DOHH2 (cell line): ENCODE measurements around the gene VEGFA.

Experiments
- H3F3A ChIP-seq: fragments of 200-600 bp; sonication (generic), shearing (Covaris generic); 2 replicates; pipeline ENCODE4 v1.6.0; 2016; ENCODE audit warnings: antibody characterized with exemption, mild to moderate bottlenecking; ENCODE audit not compliant: control insufficient read depth, insufficient read depth
- H3K27ac ChIP-seq: fragments of 200-600 bp; sonication (generic); 2 replicates; pipeline ENCODE4 v1.5.1; 2014; ENCODE audit warnings: low read depth, mild to moderate bottlenecking, low read length, moderate library complexity
- H3K27me3 ChIP-seq: fragments of 200-600 bp; sonication (generic); 2 replicates; pipeline ENCODE4 v1.6.1; 2014; ENCODE audit warnings: mild to moderate bottlenecking, low read length, mixed read lengths; ENCODE audit not compliant: control insufficient read depth
- H3K36me3 ChIP-seq: fragments of 200-600 bp; sonication (generic); 2 replicates; pipeline ENCODE4 v1.6.1; 2014; ENCODE audit warnings: mild to moderate bottlenecking, low read length, moderate library complexity, mixed read lengths; ENCODE audit not compliant: control insufficient read depth
- H3K4me1 ChIP-seq: fragments of 200-600 bp; sonication (generic); 2 replicates; pipeline ENCODE4 v1.6.1; 2014; ENCODE audit warnings: mild to moderate bottlenecking, low read length, mixed read lengths; ENCODE audit not compliant: control insufficient read depth
- H3K4me2 ChIP-seq: fragments of 200-600 bp; sonication (generic); 2 replicates; pipeline ENCODE4 v1.6.0; 2014; ENCODE audit warnings: mild to moderate bottlenecking, low read length, moderate library complexity
- H3K4me3 ChIP-seq: fragments of 200-600 bp; sonication (generic); 2 replicates; pipeline ENCODE4 v1.5.1; 2014; ENCODE audit warnings: mild to moderate bottlenecking, low read length, mixed read lengths
- H3K79me2 ChIP-seq: fragments of 200-600 bp; sonication (generic); 2 replicates; pipeline ENCODE4 v1.6.1; 2014; ENCODE audit warnings: mild to moderate bottlenecking, low read length, mixed read lengths; ENCODE audit not compliant: control insufficient read depth
- H3K9me2 ChIP-seq: fragments of 200-600 bp; sonication (generic); replicated peaks from 2 replicates; pipeline ENCODE4 v1.6.1; 2014; ENCODE audit warnings: mild to moderate bottlenecking, low read length, mixed read lengths; ENCODE audit not compliant: control insufficient read depth
- H3K9me3 ChIP-seq: fragments of 200-600 bp; sonication (generic); 2 replicates; pipeline ENCODE4 v1.6.1; 2014; ENCODE audit warnings: antibody characterized with exemption, low read length, mixed read lengths; ENCODE audit not compliant: control insufficient read depth, insufficient read depth
- H4K20me1 ChIP-seq: fragments of 200-600 bp; sonication (generic); 2 replicates; pipeline ENCODE4 v1.6.0; 2014; ENCODE audit warnings: low read depth, mild to moderate bottlenecking, antibody characterized with exemption, low read length, moderate library complexity; ENCODE audit not compliant: control insufficient read depth, insufficient read depth
- EZH2phosphoT487 ChIP-seq: fragments of 200-600 bp; sonication (generic); IDR thresholded peaks from 2 replicates; pipeline ENCODE4 v1.6.1; 2017; ENCODE audit warnings: borderline replicate concordance, mild to moderate bottlenecking, antibody characterized with exemption, low read length, moderate library complexity, mixed read lengths
- TF ChIP-seq, protein P1 (sequence below): fragments of 200-600 bp; sonication (generic); IDR thresholded peaks from one replicate; pipeline ENCODE4 v1.5.1; 2014; ENCODE audit warnings: antibody characterized with exemption, mild to moderate bottlenecking, low read depth, low read length; ENCODE audit not compliant: poor library complexity, severe bottlenecking

VEGFA gene

DNA sequence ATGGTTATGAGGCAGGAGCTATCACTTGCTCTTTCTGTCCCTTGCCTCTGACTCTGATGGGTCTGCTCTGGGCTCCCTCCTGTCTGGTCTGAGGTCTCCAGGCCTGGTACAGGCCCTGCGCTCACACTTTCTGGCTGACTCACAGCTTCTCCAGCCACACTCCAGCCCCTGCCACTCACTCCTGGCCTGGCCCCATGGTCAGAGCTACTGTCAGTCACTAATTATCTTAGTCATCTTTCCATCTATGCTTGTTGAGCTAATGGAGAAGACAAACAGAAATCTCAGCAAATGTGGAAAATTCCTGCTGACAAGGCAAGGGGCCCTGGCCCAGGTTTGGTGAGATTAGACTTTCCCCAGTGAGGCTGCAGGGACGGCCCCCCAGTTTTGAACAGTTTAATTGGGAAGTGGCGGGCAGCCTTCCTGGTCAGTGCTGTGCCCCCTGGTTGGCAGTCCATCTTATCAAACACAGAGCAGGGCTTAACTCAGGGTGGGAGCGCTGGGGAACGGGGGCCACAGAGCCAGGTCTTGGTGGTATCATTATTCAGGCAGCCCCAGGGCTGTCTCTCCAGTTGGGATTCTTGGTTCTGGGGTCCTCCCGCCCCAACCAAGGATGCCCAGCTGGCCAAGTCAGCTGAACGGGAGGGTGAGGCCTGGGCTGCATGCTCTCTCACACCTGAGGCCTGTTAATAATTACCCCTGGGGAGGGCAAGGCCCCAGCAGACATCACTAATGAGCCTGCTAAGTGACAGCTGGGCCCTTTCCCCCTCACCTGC, 63.4 kb downstream of the VEGFA start:
- no peaks in the 10 kb centered on the region for H3K36me3 ChIP-seq

DNA sequence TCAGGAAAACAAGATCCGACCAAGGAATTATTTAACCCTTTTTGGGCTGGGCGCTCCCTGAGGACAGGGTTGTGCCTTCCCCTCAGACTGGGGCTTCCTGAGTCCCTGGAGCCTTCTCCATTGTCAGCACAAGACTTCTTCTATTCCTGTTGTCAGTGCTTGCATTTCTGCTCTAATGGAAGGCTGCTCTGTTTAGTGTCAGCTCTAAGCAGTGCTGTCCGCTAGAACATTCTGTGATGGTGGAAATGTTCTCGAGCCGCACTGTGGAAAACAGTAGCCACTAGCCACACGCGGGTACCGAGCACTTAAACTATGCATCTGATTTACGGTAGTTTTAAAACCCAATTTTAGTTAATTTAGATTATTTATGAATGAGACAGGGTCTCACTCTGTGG, 64.0 kb downstream of the VEGFA start:
- no peaks in the 10 kb centered on the region for H4K20me1 ChIP-seq
- H3K27me3 ChIP-seq = peaks cover 31% of the 10 kb centered on the region
- no peaks in the 10 kb centered on the region for H3K9me3 ChIP-seq
- H3K4me1 ChIP-seq = no peaks in the 10 kb centered on the region
- no peak overlapping the region for H3K4me2 ChIP-seq
- H3K4me3 ChIP-seq = no peak overlapping the region
- no peaks in the 10 kb centered on the region for H3K9me2 ChIP-seq
- TF ChIP-seq, protein P1, sequence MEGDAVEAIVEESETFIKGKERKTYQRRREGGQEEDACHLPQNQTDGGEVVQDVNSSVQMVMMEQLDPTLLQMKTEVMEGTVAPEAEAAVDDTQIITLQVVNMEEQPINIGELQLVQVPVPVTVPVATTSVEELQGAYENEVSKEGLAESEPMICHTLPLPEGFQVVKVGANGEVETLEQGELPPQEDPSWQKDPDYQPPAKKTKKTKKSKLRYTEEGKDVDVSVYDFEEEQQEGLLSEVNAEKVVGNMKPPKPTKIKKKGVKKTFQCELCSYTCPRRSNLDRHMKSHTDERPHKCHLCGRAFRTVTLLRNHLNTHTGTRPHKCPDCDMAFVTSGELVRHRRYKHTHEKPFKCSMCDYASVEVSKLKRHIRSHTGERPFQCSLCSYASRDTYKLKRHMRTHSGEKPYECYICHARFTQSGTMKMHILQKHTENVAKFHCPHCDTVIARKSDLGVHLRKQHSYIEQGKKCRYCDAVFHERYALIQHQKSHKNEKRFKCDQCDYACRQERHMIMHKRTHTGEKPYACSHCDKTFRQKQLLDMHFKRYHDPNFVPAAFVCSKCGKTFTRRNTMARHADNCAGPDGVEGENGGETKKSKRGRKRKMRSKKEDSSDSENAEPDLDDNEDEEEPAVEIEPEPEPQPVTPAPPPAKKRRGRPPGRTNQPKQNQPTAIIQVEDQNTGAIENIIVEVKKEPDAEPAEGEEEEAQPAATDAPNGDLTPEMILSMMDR = no peak
- no peak for TF ChIP-seq EZH2phosphoT487
- no peaks in the 10 kb centered on the region for H3K79me2 ChIP-seq
- no peaks in the 10 kb centered on the region for H3K36me3 ChIP-seq
- H3F3A ChIP-seq = no peaks in the 10 kb centered on the region
- no peak overlapping the region for H3K27ac ChIP-seq

More for the DNA sequence above, 63.4 kb downstream of the VEGFA start:
- H3K79me2 ChIP-seq = no peaks in the 10 kb centered on the region
- H3K4me3 ChIP-seq = no peak overlapping the region
- H4K20me1 ChIP-seq = no peaks in the 10 kb centered on the region
- no peaks in the 10 kb centered on the region for H3F3A ChIP-seq
- no peak for TF ChIP-seq EZH2phosphoT487
- TF ChIP-seq, protein P1 = no peak
- H3K4me1 ChIP-seq = 0 out of 2 replicates have a peak, but pooled peaks cover 4% of the 10 kb centered on the region
- H3K27me3 ChIP-seq = peaks cover 31% of the 10 kb centered on the region
- no peaks in the 10 kb centered on the region for H3K9me3 ChIP-seq
- H3K27ac ChIP-seq = no peak overlapping the region
- no peak overlapping the region for H3K4me2 ChIP-seq
- H3K9me2 ChIP-seq = no peaks in the 10 kb centered on the region

DNA sequence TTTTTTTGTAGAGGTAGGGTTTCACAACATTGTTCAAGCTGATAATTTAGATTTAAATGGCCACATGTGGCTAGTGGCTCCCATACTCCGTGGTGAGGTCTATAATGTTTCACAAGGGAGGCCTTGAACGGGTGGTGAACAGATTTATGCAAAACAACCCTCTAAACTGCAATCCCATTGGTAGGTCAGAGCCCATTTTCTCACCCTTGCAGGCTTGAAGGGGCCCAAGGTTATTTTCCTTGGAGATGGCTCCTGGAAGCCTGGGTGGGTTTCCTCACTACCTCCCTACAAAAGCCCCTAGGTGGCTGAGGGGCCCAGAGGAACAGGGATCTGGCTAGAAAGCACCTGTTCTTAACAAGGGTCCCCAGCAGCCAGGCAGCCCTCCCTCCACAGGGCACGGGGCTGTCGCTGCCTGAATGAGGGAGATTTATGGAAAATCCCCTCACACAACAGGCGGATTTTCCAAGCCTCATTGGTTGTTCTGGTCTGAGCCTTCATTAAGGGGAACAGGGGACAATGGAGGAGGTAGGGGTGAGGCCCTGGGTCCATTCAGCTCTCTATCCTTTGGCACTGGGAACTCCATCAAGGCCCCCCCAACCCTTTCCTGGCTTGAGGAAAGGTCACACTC, 64.6 kb downstream of the VEGFA start:
- Histone ChIP-seq H3K4me2 (no peak overlapping the region), H3K27me3 (peaks cover 28% of the 10 kb centered on the region), H3K9me2 (no peaks in the 10 kb centered on the region), H3K79me2 (no peaks in the 10 kb centered on the region), H3F3A (no peaks in the 10 kb centered on the region), H3K36me3 (no peaks in the 10 kb centered on the region), H3K27ac (no peak overlapping the region), H4K20me1 (no peaks in the 10 kb centered on the region), H3K9me3 (no peaks in the 10 kb centered on the region), H3K4me1 (no peaks in the 10 kb centered on the region), H3K4me3 (no peak overlapping the region)
- TF ChIP-seq EZH2phosphoT487 = no peak
- TF ChIP-seq, protein P1 = no peak
